ENCODE results near the gene TBCE. TPM values are rescaled to one million over a fixed set of nuclear protein-coding genes. Genes with fewer than 3 reads are reported as not detected.

The TBCE gene
- total RNA-seq: 10 to 100 TPM; 22.7 to 26.3 TPM

- CTCF ChIA-PET: interaction anchor here (0.9 to 3.8 kb wide), 3 partner anchors 11 to 121 kb away, joined by 3 to 21 read pairs (median 4); no protein-coding TSS in a partner anchor
- peak; percentile 95 for DNase-seq
- intact Hi-C loops (cut with micrococcal nuclease): loop anchor here (1.0 to 2.0 kb wide), 4 partner anchors 39 to 206 kb away; partner anchors contain the start of genes ARID4B, GGPS1 and RBM34
- Mint-ChIP-seq H3K27ac (peak within 1 kb of the TSS; percentile 76), H3K27me3 (no peaks in the 10 kb centered on the region), H3K4me1 (ENCODE audit: low read depth) (peaks cover 28% of the 10 kb centered on the region), H3K36me3 (peaks cover 3% of the 10 kb centered on the region), H3K4me3 (peak within 1 kb of the TSS; percentile 97), H3K9me3 (no peaks in the 10 kb centered on the region)
- POLR2A ChIA-PET: interaction anchor here (0.7 to 1.5 kb wide), 4 partner anchors 36 to 62 kb away, joined by 3 to 4 read pairs (median 3); partner anchors contain the start of gene GGPS1
These were observed at the start of gene TBCE for GRCh38 chr1:235367000-235367908. Gene TBCE, plus strand, starts transcription at chr1:235367427. Its CDS starts 12,623 bp downstream, at chr1:235380050.

- Mint-ChIP-seq H3K27ac (no peak overlapping the region), H3K36me3 (peaks cover 25% of the 10 kb centered on the region), H3K27me3 (no peaks in the 10 kb centered on the region), H3K9me3 (no peaks in the 10 kb centered on the region), H3K4me3 (no peak overlapping the region), H3K4me1 (ENCODE audit: low read depth) (peaks cover 69% of the 10 kb centered on the region)
- intact Hi-C loops (cut with micrococcal nuclease): no loop called here
- POLR2A ChIA-PET: interaction anchor here (1.4 kb wide), 1 partner anchor 158 kb away, joined by 4 read pairs; the partner anchor contains the start of gene RBM34
- no peak for DNase-seq
- CTCF ChIA-PET: interaction anchor here (0.7 to 0.8 kb wide), 3 partner anchors 98 to 431 kb away, joined by 3 to 5 read pairs (median 3); no protein-coding TSS in a partner anchor
These were observed 48.0 kb upstream of the TBCE start for GRCh38 chr1:235319255-235319654.

GRCh38 chr1:235320521-235321179, 46.6 kb upstream of the TBCE start:
- H3K4me1 Mint-ChIP-seq (ENCODE audit: low read depth): peaks cover 68% of the 10 kb centered on the region
- POLR2A ChIA-PET: no interaction called here
- CTCF ChIA-PET: no interaction called here
- peaks cover 27% of the 10 kb centered on the region for H3K36me3 Mint-ChIP-seq
- H3K27ac Mint-ChIP-seq: peak overlapping the region; percentile 44
- H3K9me3 Mint-ChIP-seq: no peaks in the 10 kb centered on the region
- intact Hi-C loops (cut with micrococcal nuclease): no loop called here
- no peaks in the 10 kb centered on the region for H3K27me3 Mint-ChIP-seq
- no peak for DNase-seq
- no peak overlapping the region for H3K4me3 Mint-ChIP-seq

- peaks cover 52% of the 10 kb centered on the region for H3K4me1 Mint-ChIP-seq (ENCODE audit: low read depth)
- intact Hi-C loops (cut with micrococcal nuclease): no loop called here
- CTCF ChIA-PET: interaction anchor here (1.1 to 1.4 kb wide), 3 partner anchors 10 to 91 kb away, joined by 3 to 4 read pairs (median 3); no protein-coding TSS in a partner anchor
- no peak for DNase-seq
- H3K27me3 Mint-ChIP-seq: no peaks in the 10 kb centered on the region
- H3K36me3 Mint-ChIP-seq: peaks cover 32% of the 10 kb centered on the region
- H3K4me3 Mint-ChIP-seq: peak overlapping the region; percentile 55
- H3K9me3 Mint-ChIP-seq: no peaks in the 10 kb centered on the region
- peak overlapping the region; percentile 70 for H3K27ac Mint-ChIP-seq
- POLR2A ChIA-PET: interaction anchor here (1.0 kb wide), 1 partner anchor 24 kb away, joined by 3 read pairs; no protein-coding TSS in a partner anchor
These were observed 42.9 kb upstream of the TBCE start for GRCh38 chr1:235324296-235324695.

GRCh38 chr1:235325139-235325538, 42.1 kb upstream of the TBCE start:
- peaks cover 30% of the 10 kb centered on the region for H3K36me3 Mint-ChIP-seq
- peak overlapping the region; percentile 94 for H3K27ac Mint-ChIP-seq
- peaks cover 48% of the 10 kb centered on the region for H3K4me1 Mint-ChIP-seq (ENCODE audit: low read depth)
- H3K9me3 Mint-ChIP-seq: no peaks in the 10 kb centered on the region
- ChIA-PET CTCF (interaction anchor here (1.1 to 1.4 kb wide), 3 partner anchors 11 to 90 kb away, joined by 3 to 4 read pairs (median 3); no protein-coding TSS in a partner anchor), POLR2A (interaction anchor here (1.0 kb wide), 1 partner anchor 25 kb away, joined by 3 read pairs; no protein-coding TSS in a partner anchor)
- H3K4me3 Mint-ChIP-seq: peak overlapping the region; percentile 95
- no peaks in the 10 kb centered on the region for H3K27me3 Mint-ChIP-seq
- no peak for DNase-seq
- intact Hi-C loops (cut with micrococcal nuclease): loop anchor here (5.0 kb wide), 2 partner anchors 218 to 542 kb away; partner anchors contain the start of gene LYST

- DNase-seq: no peak
- no peaks in the 10 kb centered on the region for H3K9me3 Mint-ChIP-seq
- POLR2A ChIA-PET: interaction anchor here (0.8 kb wide), 1 partner anchor 41 kb away, joined by 3 read pairs; the partner anchor contains the start of gene TBCE
- intact Hi-C loops (cut with micrococcal nuclease): loop anchor here (5.0 kb wide), 2 partner anchors 219 to 541 kb away; partner anchors contain the start of gene LYST
- CTCF ChIA-PET: interaction anchor here (0.6 to 1.0 kb wide), 2 partner anchors 221 to 537 kb away, joined by 3 read pairs; no protein-coding TSS in a partner anchor
- H3K27me3 Mint-ChIP-seq: no peaks in the 10 kb centered on the region
- peaks cover 26% of the 10 kb centered on the region for H3K36me3 Mint-ChIP-seq
- peak overlapping the region; percentile 95 for H3K4me3 Mint-ChIP-seq
- H3K4me1 Mint-ChIP-seq (ENCODE audit: low read depth): peaks cover 45% of the 10 kb centered on the region
- H3K27ac Mint-ChIP-seq: peak overlapping the region; percentile 94
These were observed 41.4 kb upstream of the TBCE start for GRCh38 chr1:235325854-235326253.

- ChIA-PET POLR2A (interaction anchor here (0.8 to 1.4 kb wide), 4 partner anchors 10 to 722 kb away, joined by 3 to 4 read pairs (median 4); partner anchors contain the start of gene IRF2BP2), CTCF (no interaction called here)
- peak overlapping the region; percentile 95 for H3K4me3 Mint-ChIP-seq
These were observed 40.3 kb upstream of the TBCE start for GRCh38 chr1:235326719-235327558.

GRCh38 chr1:235327559-235328270, 39.5 kb upstream of the TBCE start, which contains the start of gene ARID4B:
Gene ARID4B, minus strand, starts transcription at chr1:235328179. Its CDS starts 1,260 bp downstream, at chr1:235326919.
- DNase-seq: no peak

More at GRCh38 chr1:235326719-235327558, 40.3 kb upstream of the TBCE start:
- Mint-ChIP-seq H3K27me3 (no peaks in the 10 kb centered on the region), H3K36me3 (peaks cover 23% of the 10 kb centered on the region), H3K9me3 (no peaks in the 10 kb centered on the region), H3K27ac (peak overlapping the region; percentile 94), H3K4me1 (ENCODE audit: low read depth) (peaks cover 46% of the 10 kb centered on the region)
- DNase-seq: peak; percentile 79
- intact Hi-C loops (cut with micrococcal nuclease): loop anchor here (5.0 kb wide), 2 partner anchors 220 to 540 kb away; partner anchors contain the start of gene LYST

GRCh38 chr1:235328271-235329138, 38.7 kb upstream of the TBCE start, which contains the start of gene GGPS1:
Gene GGPS1, plus strand, starts transcription at chr1:235328570. Its CDS starts 6,695 bp downstream, at chr1:235335265.
- Mint-ChIP-seq H3K36me3 (peaks cover 19% of the 10 kb centered on the region), H3K4me3 (no peak within 1 kb of the TSS), H3K4me1 (ENCODE audit: low read depth) (peaks cover 41% of the 10 kb centered on the region), H3K9me3 (no peaks in the 10 kb centered on the region), H3K27ac (no peak within 1 kb of the TSS), H3K27me3 (no peaks in the 10 kb centered on the region)
- peak; percentile 100 for DNase-seq
- POLR2A ChIA-PET: interaction anchor here (0.9 to 1.6 kb wide), 5 partner anchors 38 to 168 kb away, joined by 3 to 5 read pairs (median 4); partner anchors contain the start of gene TBCE
- CTCF ChIA-PET: interaction anchor here (0.6 to 3.7 kb wide), 9 partner anchors 14 to 224 kb away, joined by 3 to 31 read pairs (median 4); no protein-coding TSS in a partner anchor
- intact Hi-C loops (cut with micrococcal nuclease): loop anchor here (1.0 to 5.0 kb wide), 21 partner anchors 11 to 956 kb away; partner anchors contain the start of genes B3GALNT2, COA6, LYST and RBM34

More at GRCh38 chr1:235327559-235328270, 39.5 kb upstream of the TBCE start, which contains the start of gene ARID4B:
- no peaks in the 10 kb centered on the region for H3K27me3 Mint-ChIP-seq
- H3K4me1 Mint-ChIP-seq (ENCODE audit: low read depth): peaks cover 43% of the 10 kb centered on the region
- peak within 1 kb of the TSS; percentile 94 for H3K27ac Mint-ChIP-seq
- CTCF ChIA-PET: interaction anchor here (1.0 to 2.1 kb wide), 4 partner anchors 13 to 177 kb away, joined by 3 to 10 read pairs (median 4); no protein-coding TSS in a partner anchor
- intact Hi-C loops (cut with micrococcal nuclease): loop anchor here (1.0 to 5.0 kb wide), 20 partner anchors 10 to 955 kb away; partner anchors contain the start of genes B3GALNT2, COA6, LYST and RBM34
- H3K36me3 Mint-ChIP-seq: peaks cover 19% of the 10 kb centered on the region
- POLR2A ChIA-PET: interaction anchor here (0.9 to 1.6 kb wide), 4 partner anchors 14 to 167 kb away, joined by 3 to 5 read pairs (median 4); no protein-coding TSS in a partner anchor
- peak within 1 kb of the TSS; percentile 95 for H3K4me3 Mint-ChIP-seq
- no peaks in the 10 kb centered on the region for H3K9me3 Mint-ChIP-seq

Data from activated CD4-positive, alpha-beta memory T cell treated with anti-CD3 and anti-CD28 coated beads for 36 hours (primary cell).